ENCODE results near the gene MCF2L.

Gene MCF2L

GRCh38 chr13:113033054-113033850, 64.2 kb downstream of the MCF2L start:
- DNase-seq (ENCODE audit: low read depth): no peak

GRCh38 chr13:113034451-113035212, 65.6 kb downstream of the MCF2L start:
- DNase-seq (ENCODE audit: low read depth): no peak

DNA sequence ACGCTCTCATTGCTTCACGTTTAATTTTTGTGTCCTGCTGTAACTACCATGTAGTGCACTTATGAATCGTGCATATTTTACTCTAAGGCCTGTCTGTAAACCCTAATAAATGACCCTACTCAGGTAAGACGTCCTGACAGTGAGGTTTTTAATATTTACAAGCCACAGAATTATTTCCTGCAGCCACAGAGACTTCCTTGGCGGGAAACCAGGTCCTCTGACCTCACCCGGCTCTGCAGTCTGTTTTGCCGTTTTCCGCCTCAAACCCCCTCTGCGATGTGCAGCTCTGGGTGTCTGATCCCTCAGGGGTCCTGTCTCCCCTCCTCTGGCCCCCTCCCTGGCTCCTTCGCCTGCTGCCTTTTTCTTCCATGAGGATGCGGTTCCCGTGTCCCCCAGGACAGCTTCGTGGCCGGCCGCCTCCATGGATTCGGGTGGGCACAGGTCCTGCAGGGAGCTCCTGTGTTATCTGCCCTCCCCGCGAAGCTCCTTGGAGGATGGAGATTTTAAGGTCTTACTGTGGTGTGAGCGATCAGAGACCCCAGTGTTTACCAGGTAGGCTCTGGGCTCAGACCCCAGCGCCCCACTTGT, 66.3 kb downstream of the MCF2L start:
- no peak for DNase-seq (ENCODE audit: low read depth)

DNA sequence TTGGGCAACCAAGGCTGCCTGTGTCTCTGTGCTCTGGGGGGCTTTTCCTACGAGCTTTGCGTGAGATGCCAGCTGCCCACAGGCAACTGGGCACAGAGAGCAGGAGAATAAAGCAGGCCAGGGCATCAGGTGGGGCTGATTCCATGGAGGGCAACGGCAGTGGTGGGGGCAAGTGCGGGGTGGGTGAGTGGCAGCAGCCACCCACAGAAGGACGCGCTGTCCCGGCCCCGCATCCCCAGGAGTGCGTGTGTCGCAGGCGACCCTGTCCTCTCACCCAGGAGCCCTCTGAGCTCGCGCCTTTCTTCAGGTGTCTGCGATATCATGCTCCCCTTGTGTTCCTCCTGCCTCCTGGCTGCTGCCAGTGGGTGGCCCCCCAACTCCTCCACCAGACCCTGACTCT, 67.4 kb downstream of the MCF2L start:
- DNase-seq (ENCODE audit: low read depth): no peak

DNA sequence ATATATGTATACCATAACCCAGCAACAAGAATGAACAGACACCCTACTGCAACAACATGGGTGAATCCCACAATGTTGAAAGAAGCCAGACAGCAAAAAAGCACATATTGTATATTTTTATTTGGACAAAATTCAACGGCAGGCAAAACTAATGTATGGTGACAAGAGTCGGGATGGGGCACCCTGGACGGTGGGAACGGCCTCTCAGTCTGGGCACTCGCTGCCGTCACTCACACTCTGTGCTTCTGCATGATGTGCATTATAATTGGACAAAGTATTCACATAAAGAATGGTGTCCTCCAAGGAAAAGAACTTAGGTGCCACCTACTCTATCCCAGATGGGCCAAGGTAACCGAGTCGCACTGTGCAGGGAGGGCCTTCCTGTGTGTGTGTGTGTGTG, 71.0 kb downstream of the MCF2L start:
- DNase-seq (ENCODE audit: low read depth): no peak

GRCh38 chr13:113040597-113041292, 71.7 kb downstream of the MCF2L start:
- DNase-seq (ENCODE audit: low read depth): no peak

DNA sequence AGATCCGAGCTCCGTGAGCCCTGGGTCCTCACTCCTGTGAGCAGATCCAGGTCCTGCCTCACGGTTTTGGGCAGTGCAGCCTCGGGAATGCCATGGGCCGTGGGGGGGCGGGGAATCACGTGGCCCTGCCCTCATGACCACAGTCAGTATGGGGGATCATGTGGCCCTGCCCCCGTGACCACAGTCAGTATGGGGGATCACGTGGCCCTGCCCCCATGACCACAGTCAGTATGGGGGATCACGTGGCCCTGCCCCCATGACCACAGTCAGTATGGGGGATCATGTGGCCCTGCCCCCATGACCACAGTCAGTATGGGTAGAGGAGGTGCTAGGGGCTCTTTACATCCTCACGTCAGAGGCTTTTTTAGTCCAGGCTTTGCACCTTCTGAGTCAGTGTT, 72.3 kb downstream of the MCF2L start:
- DNase-seq (ENCODE audit: low read depth): no peak

GRCh38 chr13:113041896-113042295, 72.9 kb downstream of the MCF2L start:
- no peak for DNase-seq (ENCODE audit: low read depth)

DNA sequence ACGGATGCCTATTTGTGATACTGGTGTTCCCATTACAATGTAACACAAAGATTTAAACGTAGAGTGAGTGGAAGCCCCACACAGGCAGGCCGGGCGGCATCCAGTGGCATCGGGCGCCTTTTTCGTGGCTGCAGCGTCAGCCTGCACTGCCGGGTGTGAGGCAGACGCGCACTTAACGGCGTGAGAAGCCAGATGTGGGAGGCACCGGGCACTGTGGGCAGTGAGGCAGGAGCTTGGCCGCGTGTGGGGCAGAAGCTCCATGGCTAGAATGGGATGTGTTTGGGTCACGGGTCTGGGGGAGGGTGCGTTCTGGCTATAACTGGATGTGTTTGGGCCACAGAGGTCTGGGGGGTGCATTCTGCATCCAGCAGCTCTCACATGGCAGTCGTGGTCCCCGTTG, 73.4 kb downstream of the MCF2L start:
- DNase-seq (ENCODE audit: low read depth): no peak

DNA sequence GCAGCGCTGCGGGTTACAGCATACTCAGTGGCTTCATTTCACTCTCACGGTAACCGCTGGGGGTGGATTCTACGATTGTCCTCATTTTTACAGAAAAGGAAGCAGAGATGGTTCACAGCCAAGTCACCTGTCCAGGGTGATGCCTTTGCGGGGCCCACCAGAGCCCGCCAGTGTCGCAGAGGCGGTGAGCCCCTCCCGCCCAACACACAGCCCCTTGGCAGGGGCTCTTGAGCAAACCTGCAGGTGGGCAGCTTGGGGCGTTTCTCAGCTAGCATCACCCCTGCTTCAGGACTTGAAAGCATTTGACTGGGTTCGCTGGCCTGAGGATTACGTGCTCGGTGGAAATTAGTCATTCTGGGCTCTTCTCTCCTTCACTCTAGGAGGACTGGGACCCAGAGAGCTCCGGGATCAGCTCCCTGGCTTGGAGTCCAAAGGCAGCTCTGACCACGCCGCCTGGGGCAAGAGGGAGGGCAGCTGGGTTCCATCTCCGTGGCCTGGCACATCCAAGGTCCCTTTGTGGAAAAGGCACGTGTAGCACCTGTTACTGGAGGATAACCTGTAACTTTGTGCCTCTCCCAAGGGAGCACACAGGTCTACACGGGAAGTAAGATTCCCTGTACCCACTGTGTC, 74.1 kb downstream of the MCF2L start:
- no peak for DNase-seq (ENCODE audit: low read depth)

DNA sequence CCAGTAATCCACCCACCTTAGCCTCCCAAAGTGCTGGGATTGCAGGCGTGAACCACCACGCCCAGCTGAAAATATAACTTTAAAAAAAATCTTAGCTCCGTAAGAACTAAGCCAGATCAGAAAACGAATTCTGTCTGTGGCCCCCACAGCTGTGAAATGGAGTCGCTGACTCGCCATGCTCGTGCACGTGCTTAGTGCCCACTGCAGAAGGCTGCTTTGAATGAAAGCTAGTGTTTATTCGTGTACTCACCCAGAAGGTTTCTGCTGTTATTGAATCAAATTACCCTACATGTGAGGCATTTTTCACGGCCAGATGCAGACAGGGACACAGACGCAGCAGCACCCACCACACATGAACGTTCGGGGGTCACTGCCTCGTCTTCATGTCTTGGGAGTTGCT, 74.9 kb downstream of the MCF2L start:
- DNase-seq (ENCODE audit: low read depth): no peak

DNA sequence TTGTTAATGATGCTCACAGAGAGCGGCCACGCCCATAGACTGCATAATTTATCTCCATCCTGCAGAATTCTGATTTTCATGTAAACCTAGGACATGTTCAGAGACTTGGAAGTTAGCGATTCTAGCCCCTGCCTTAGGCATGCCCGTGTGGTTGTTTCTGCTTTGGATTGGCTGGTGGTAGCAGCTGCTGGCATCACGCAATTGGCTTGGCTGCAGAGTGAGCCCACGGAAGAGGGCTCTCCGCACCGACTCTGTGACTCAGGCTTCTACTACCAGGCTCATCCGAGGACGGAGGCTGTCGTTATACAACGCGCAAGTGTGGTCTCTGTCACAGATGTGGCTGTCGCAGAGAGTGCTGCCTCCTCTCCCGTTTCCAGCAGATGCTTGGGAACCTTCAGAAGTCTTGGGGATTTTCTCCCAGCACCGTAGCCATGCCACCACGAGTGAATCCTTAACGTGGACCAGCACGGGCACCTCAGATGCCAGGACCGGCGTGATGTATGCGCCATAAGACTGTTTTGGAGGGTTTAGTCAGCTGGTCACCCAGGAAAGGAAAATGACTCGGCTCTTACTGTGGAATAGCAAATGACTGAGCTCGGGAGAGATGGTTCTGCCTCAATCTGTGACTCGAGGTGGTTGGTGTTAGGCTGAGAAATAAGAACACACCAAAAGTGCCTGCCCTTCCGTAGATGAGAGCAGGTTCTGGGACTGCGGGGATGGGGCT, 75.5 kb downstream of the MCF2L start:
- DNase-seq (ENCODE audit: low read depth): no peak

DNA sequence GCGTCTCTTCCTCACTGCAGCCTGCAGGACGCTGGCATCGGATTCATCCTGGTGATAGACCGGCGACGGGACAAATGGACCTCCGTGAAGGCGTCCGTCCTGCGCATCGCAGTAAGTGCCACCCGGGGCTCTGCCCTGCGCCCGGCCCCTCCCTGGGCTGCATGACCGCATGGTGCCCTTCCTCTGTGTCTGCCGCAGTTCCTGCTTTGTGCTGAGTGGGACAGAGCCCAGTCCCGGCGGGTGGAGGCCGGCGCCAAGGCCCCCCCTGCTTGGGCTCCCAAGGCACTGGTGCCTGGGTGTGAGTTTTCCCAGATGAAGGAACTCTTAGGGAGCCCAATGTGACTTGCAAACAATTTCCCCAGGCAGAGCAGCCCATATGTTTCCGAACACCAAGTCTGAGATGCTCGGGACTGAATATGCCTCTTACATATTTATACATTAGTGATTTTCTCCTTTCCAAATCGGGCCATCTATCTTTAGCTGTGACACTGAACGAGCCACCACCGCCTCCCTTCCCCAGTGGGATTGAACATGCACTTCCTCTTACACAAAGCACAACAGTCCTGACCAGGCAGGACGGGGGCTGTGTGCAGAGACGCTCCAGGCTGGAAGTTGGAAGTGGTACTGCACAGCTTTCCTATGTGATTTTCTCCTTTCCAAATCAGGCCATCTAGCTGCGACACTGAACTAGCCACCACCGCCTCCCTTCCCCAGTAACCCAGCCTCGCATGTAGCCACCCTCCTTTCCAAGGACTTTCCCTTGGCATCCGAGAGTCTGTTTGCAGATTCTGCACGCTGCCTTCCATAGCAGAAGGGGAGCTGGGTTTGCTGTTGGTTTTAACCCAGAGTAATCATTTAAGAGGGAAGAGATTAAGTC, 76.5 kb downstream of the MCF2L start:
- DNase-seq (ENCODE audit: low read depth): no peak

- DNase-seq (ENCODE audit: low read depth): no peak
Measured at GRCh38 chr13:113046128-113046882, 77.3 kb downstream of the MCF2L start.

- no peak for DNase-seq (ENCODE audit: low read depth)
Measured at GRCh38 chr13:113046883-113047244, 77.8 kb downstream of the MCF2L start.

- no peak for DNase-seq (ENCODE audit: low read depth)
Measured at GRCh38 chr13:113047587-113047986, 78.6 kb downstream of the MCF2L start.

- no peak for DNase-seq (ENCODE audit: low read depth)
Measured at GRCh38 chr13:113048766-113049165, 79.8 kb downstream of the MCF2L start.

- DNase-seq (ENCODE audit: low read depth): no peak
Measured at GRCh38 chr13:113049521-113049941, 80.5 kb downstream of the MCF2L start.

GRCh38 chr13:113049981-113050380, 81.0 kb downstream of the MCF2L start:
- no peak for DNase-seq (ENCODE audit: low read depth)

Data from activated T-helper 1 cell treated with Interleukin-2 at 50 U/mL for 16 hours (primary cell).